HEK293 (cell line): ENCODE results near the gene CHRM4.
A peak's percentile ranks its signal among the peaks of the same experiment; 100 is the strongest.

Experiments used
- HOXA7 ChIP-seq: sonication (generic); formaldehyde crosslinking; IDR thresholded peaks from 2 replicates; pipeline ENCODE4 v1.8.1; 2022; ENCODE audit warnings: missing genetic modification reagents, borderline replicate concordance
- KLF16 ChIP-seq: fragments of 450-650 bp; formaldehyde crosslinking; IDR thresholded peaks from 2 replicates; pipeline ENCODE4 v1.5.1; 2017; ENCODE audit warnings: missing biosample characterization, missing genetic modification characterization
- SALL2 ChIP-seq: fragments of 450-650 bp; formaldehyde crosslinking; IDR thresholded peaks from 2 replicates; pipeline ENCODE4 v1.5.0; 2017; ENCODE audit warnings: missing biosample characterization, mild to moderate bottlenecking, missing genetic modification characterization, borderline replicate concordance
- TCF7L2 ChIP-seq: IDR thresholded peaks from 2 replicates; pipeline ENCODE4 v1.6.1; 2011; ENCODE audit warnings: low read depth, mild to moderate bottlenecking, inconsistent platforms, low read length, moderate library complexity, borderline replicate concordance
- ZBTB8A ChIP-seq: fragments of 450-650 bp; formaldehyde crosslinking; IDR thresholded peaks from 2 replicates; pipeline ENCODE4 v1.5.1; 2016; ENCODE audit warnings: missing biosample characterization, missing genetic modification characterization
- ZFHX2 ChIP-seq: fragments of 450-650 bp; formaldehyde crosslinking; conservative IDR thresholded peaks from 2 replicates; pipeline ENCODE4 v1.5.1; 2016; ENCODE audit warnings: missing biosample characterization, missing genetic modification characterization
- ZNF112 ChIP-seq: fragments of 450-650 bp; formaldehyde crosslinking; IDR thresholded peaks from 2 replicates; pipeline ENCODE4 v1.5.0; 2017; ENCODE audit warnings: missing biosample characterization, missing genetic modification characterization
- ZNF184 ChIP-seq: fragments of 450-650 bp; IDR thresholded peaks from 2 replicates; pipeline ENCODE4 v1.5.1; 2018; ENCODE audit warnings: missing biosample characterization, mild to moderate bottlenecking, missing genetic modification characterization
- ZNF221 ChIP-seq: fragments of 450-650 bp; formaldehyde crosslinking; IDR thresholded peaks from 2 replicates; pipeline ENCODE4 v1.5.1; 2017; ENCODE audit warnings: missing biosample characterization, missing genetic modification characterization, borderline replicate concordance
- ZNF223 ChIP-seq: fragments of 450-650 bp; formaldehyde crosslinking; IDR thresholded peaks from 2 replicates; pipeline ENCODE4 v1.5.1; 2016; ENCODE audit warnings: missing biosample characterization, missing genetic modification characterization
- ZNF23 ChIP-seq: fragments of 450-650 bp; formaldehyde crosslinking; IDR thresholded peaks from 2 replicates; pipeline ENCODE4 v1.5.1; 2016; ENCODE audit warnings: missing biosample characterization, missing genetic modification characterization, borderline replicate concordance
- ZNF549 ChIP-seq: fragments of 450-650 bp; IDR thresholded peaks from 2 replicates; pipeline ENCODE4 v1.5.1; 2018; ENCODE audit warnings: missing biosample characterization, missing genetic modification characterization, mild to moderate bottlenecking, inconsistent platforms, moderate library complexity
- ZNF626 ChIP-seq: fragments of 450-650 bp; sonication (Bioruptor Pico); formaldehyde crosslinking; IDR thresholded peaks from 2 replicates; pipeline ENCODE4 v1.5.1; 2018; ENCODE audit warnings: missing biosample characterization, missing genetic modification characterization, inconsistent platforms
- ZNF654 ChIP-seq: fragments of 450-650 bp; formaldehyde crosslinking; IDR thresholded peaks from 2 replicates; pipeline ENCODE4 v1.5.1; 2016; ENCODE audit warnings: low read depth, missing biosample characterization, missing genetic modification characterization
- ZNF701 ChIP-seq: fragments of 450-650 bp; formaldehyde crosslinking; IDR thresholded peaks from 2 replicates; pipeline ENCODE4 v1.5.1; 2016; ENCODE audit warnings: missing biosample characterization, missing genetic modification characterization
- ZNF707 ChIP-seq: fragments of 450-650 bp; formaldehyde crosslinking; IDR thresholded peaks from 2 replicates; pipeline ENCODE4 v1.5.1; 2016; ENCODE audit warnings: missing biosample characterization, missing genetic modification characterization
- ZNF76 ChIP-seq: fragments of 450-650 bp; formaldehyde crosslinking; IDR thresholded peaks from 2 replicates; pipeline ENCODE4; 2016; ENCODE audit warnings: low read depth, missing biosample characterization, missing genetic modification characterization, borderline replicate concordance
- ZNF777 ChIP-seq: fragments of 450-650 bp; formaldehyde crosslinking; IDR thresholded peaks from 2 replicates; pipeline ENCODE4 v1.5.1; 2017; ENCODE audit warnings: missing biosample characterization, missing genetic modification characterization, borderline replicate concordance
- ZNF791 ChIP-seq: fragments of 450-650 bp; formaldehyde crosslinking; IDR thresholded peaks from 2 replicates; pipeline ENCODE4 v1.5.1; 2016; ENCODE audit warnings: missing biosample characterization, missing genetic modification characterization
- TF ChIP-seq, protein P1 (sequence below): fragments of 450-650 bp; formaldehyde crosslinking; IDR thresholded peaks from 2 replicates; pipeline ENCODE4 v1.5.1; 2016; ENCODE audit warnings: missing biosample characterization, missing genetic modification characterization
- TF ChIP-seq, protein P2 (sequence below): fragments of 450-650 bp; formaldehyde crosslinking; IDR thresholded peaks from 2 replicates; pipeline ENCODE4 v1.5.1; 2017; ENCODE audit warnings: missing biosample characterization, mild to moderate bottlenecking, missing genetic modification characterization, moderate library complexity
- TF ChIP-seq, protein P3 (sequence below): fragments of 450-650 bp; formaldehyde crosslinking; IDR thresholded peaks from 2 replicates; pipeline ENCODE4 v1.5.1; 2016; ENCODE audit warnings: missing biosample characterization, missing genetic modification characterization
- TF ChIP-seq, protein P4 (sequence below): fragments of 450-650 bp; formaldehyde crosslinking; IDR thresholded peaks from 2 replicates; pipeline ENCODE4 v1.5.1; 2016; ENCODE audit warnings: missing biosample characterization, missing genetic modification characterization
- TF ChIP-seq, protein P5 (sequence below): fragments of 450-650 bp; formaldehyde crosslinking; conservative IDR thresholded peaks from 2 replicates; pipeline ENCODE4 v1.5.1; 2016; ENCODE audit warnings: low read depth, missing biosample characterization, missing genetic modification characterization

Gene CHRM4

DNA sequence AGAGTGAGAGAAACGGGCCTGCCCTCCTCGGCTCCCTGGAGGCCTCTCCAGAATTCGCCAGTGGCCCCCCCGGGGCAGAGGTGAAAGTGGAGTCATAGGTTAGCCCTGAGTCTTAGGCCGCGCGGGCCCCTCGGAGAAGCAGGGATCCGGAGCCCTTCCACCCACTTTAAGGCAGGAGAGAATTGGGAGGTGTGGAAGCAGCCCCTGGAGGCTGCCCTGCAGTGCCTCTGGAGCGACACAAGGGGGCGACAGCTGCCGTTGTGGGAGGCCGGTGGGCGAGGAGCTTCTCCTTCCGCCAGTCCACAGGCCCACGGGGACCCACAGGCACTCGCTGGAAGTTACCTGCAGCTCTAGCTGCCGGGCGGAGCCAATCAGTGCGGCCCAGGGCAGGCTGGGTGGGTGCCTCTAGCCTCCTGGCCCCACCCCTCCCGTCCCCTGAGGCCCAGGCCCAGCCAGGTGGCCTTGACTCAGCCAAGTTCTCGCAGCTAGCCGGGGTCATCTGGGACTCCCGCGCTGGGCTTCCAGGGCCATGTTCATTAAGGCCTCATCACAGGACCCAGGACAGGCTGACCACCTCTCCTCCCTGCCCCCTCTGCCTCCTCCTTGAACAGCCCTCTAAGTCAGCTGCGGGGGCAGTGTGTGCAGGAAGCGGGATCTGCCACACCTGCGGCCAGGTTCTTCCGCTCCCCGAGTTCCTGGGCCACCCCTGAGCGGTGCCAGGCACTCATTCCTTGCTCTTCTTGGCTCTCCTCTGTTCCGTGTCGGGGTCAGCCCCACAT lies 39.3 kb downstream of the CHRM4 start (continued):
- TF ChIP-seq, protein P1, sequence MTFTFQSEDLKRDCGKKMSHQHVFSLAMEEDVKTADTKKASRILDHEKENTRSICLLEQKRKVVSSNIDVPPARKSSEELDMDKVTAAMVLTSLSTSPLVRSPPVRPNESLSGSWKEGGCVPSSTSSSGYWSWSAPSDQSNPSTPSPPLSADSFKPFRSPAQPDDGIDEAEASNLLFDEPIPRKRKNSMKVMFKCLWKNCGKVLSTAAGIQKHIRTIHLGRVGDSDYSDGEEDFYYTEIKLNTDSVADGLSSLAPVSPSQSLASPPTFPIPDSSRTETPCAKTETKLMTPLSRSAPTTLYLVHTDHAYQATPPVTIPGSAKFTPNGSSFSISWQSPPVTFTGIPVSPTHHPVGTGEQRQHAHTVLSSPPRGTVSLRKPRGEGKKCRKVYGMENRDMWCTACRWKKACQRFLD: no peak
- TF ChIP-seq KLF16 (no peak), ZNF223 (tag by site-specific recombination) (no peak), ZNF791 (tag by site-specific recombination) (no peak), ZNF626 (tag by site-specific recombination) (no peak), ZNF701 (tag by site-specific recombination) (no peak), TCF7L2 (no peak), ZBTB8A (tag by site-specific recombination) (peak; percentile 68), ZNF221 (tag by site-specific recombination) (no peak), ZNF112 (tag by site-specific recombination) (no peak), ZNF76 (no peak), ZNF23 (tag by site-specific recombination) (no peak), SALL2 (tag by site-specific recombination) (no peak), ZNF184 (tag by site-specific recombination) (no peak), ZNF654 (peak; percentile 43), ZNF549 (tag by site-specific recombination) (no peak), ZFHX2 (tag by site-specific recombination) (peak; percentile 78), ZNF707 (tag by site-specific recombination) (no peak), ZNF777 (tag by site-specific recombination) (no peak), HOXA7 (no peak)
- TF ChIP-seq, protein P2, sequence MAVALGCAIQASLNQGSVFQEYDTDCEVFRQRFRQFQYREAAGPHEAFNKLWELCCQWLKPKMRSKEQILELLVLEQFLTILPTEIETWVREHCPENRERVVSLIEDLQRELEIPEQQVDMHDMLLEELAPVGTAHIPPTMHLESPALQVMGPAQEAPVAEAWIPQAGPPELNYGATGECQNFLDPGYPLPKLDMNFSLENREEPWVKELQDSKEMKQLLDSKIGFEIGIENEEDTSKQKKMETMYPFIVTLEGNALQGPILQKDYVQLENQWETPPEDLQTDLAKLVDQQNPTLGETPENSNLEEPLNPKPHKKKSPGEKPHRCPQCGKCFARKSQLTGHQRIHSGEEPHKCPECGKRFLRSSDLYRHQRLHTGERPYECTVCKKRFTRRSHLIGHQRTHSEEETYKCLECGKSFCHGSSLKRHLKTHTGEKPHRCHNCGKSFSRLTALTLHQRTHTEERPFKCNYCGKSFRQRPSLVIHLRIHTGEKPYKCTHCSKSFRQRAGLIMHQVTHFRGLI (tag by site-specific recombination): no peak
- TF ChIP-seq, protein P3, sequence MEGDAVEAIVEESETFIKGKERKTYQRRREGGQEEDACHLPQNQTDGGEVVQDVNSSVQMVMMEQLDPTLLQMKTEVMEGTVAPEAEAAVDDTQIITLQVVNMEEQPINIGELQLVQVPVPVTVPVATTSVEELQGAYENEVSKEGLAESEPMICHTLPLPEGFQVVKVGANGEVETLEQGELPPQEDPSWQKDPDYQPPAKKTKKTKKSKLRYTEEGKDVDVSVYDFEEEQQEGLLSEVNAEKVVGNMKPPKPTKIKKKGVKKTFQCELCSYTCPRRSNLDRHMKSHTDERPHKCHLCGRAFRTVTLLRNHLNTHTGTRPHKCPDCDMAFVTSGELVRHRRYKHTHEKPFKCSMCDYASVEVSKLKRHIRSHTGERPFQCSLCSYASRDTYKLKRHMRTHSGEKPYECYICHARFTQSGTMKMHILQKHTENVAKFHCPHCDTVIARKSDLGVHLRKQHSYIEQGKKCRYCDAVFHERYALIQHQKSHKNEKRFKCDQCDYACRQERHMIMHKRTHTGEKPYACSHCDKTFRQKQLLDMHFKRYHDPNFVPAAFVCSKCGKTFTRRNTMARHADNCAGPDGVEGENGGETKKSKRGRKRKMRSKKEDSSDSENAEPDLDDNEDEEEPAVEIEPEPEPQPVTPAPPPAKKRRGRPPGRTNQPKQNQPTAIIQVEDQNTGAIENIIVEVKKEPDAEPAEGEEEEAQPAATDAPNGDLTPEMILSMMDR (tag by site-specific recombination): peak; percentile 70
- TF ChIP-seq, protein P4, sequence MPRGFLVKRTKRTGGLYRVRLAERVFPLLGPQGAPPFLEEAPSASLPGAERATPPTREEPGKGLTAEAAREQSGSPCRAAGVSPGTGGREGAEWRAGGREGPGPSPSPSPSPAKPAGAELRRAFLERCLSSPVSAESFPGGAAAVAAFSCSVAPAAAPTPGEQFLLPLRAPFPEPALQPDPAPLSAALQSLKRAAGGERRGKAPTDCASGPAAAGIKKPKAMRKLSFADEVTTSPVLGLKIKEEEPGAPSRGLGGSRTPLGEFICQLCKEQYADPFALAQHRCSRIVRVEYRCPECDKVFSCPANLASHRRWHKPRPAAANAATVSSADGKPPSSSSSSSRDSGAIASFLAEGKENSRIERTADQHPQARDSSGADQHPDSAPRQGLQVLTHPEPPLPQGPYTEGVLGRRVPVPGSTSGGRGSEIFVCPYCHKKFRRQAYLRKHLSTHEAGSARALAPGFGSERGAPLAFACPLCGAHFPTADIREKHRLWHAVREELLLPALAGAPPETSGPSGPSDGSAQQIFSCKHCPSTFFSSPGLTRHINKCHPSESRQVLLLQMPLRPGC (tag by site-specific recombination): no peak
- TF ChIP-seq, protein P5, sequence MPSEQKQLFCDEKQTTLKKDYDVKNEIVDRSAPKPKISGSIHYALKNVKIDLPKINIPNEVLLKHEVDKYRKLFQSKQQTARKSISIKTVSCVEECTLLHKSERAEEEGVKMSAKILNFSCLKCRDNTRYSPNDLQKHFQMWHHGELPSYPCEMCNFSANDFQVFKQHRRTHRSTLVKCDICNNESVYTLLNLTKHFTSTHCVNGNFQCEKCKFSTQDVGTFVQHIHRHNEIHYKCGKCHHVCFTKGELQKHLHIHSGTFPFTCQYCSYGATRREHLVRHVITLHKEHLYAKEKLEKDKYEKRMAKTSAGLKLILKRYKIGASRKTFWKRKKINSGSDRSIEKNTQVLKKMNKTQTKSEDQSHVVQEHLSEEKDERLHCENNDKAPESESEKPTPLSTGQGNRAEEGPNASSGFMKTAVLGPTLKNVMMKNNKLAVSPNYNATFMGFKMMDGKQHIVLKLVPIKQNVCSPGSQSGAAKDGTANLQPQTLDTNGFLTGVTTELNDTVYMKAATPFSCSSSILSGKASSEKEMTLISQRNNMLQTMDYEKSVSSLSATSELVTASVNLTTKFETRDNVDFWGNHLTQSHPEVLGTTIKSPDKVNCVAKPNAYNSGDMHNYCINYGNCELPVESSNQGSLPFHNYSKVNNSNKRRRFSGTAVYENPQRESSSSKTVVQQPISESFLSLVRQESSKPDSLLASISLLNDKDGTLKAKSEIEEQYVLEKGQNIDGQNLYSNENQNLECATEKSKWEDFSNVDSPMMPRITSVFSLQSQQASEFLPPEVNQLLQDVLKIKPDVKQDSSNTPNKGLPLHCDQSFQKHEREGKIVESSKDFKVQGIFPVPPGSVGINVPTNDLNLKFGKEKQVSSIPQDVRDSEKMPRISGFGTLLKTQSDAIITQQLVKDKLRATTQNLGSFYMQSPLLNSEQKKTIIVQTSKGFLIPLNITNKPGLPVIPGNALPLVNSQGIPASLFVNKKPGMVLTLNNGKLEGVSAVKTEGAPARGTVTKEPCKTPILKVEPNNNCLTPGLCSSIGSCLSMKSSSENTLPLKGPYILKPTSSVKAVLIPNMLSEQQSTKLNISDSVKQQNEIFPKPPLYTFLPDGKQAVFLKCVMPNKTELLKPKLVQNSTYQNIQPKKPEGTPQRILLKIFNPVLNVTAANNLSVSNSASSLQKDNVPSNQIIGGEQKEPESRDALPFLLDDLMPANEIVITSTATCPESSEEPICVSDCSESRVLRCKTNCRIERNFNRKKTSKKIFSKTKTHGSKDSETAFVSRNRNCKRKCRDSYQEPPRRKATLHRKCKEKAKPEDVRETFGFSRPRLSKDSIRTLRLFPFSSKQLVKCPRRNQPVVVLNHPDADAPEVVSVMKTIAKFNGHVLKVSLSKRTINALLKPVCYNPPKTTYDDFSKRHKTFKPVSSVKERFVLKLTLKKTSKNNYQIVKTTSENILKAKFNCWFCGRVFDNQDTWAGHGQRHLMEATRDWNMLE (tag by site-specific recombination): no peak
